Loucy (cell line): Measurements from ENCODE around the gene TCEANC2.

Source experiments
- H2AFZ ChIP-seq: fragments of 200-600 bp; sonication (generic); 2 replicates; pipeline ENCODE4 v1.6.0; 2016; ENCODE audit warnings: antibody characterized with exemption, mild to moderate bottlenecking, low read length, moderate library complexity
- H3F3A ChIP-seq: fragments of 200-600 bp; 2 replicates; pipeline ENCODE4 v1.6.0; 2016; ENCODE audit warnings: antibody characterized with exemption, low read depth, mild to moderate bottlenecking
- H3K27me3 ChIP-seq: fragments of 200-600 bp; sonication (generic); 2 replicates; pipeline ENCODE4 v1.6.1; 2014; ENCODE audit warnings: low read length, mild to moderate bottlenecking; ENCODE audit not compliant: insufficient read depth, poor library complexity, severe bottlenecking
- H3K36me3 ChIP-seq: fragments of 200-600 bp; sonication (generic); 2 replicates; pipeline ENCODE4 v1.6.1; 2016; ENCODE audit warnings: low read length; ENCODE audit not compliant: insufficient read depth
- H3K4me1 ChIP-seq: fragments of 200-600 bp; sonication (generic); 2 replicates; pipeline ENCODE4 v1.5.1; 2014; ENCODE audit warnings: low read length, mild to moderate bottlenecking; ENCODE audit not compliant: insufficient read depth, poor library complexity, severe bottlenecking
- H3K4me2 ChIP-seq: fragments of 200-600 bp; sonication (generic); 2 replicates; pipeline ENCODE4 v1.6.0; 2014; ENCODE audit warnings: antibody characterized with exemption, low read length, low read depth, mild to moderate bottlenecking; ENCODE audit not compliant: poor library complexity, severe bottlenecking
- H3K4me3 ChIP-seq: fragments of 200-600 bp; sonication (generic); 2 replicates; pipeline ENCODE4 v1.5.1; 2014; ENCODE audit warnings: low read length, mild to moderate bottlenecking, mixed read lengths; ENCODE audit not compliant: poor library complexity, severe bottlenecking
- H3K79me2 ChIP-seq: fragments of 200-600 bp; sonication (generic); 2 replicates; pipeline ENCODE4 v1.6.1; 2014; ENCODE audit warnings: low read length; ENCODE audit not compliant: insufficient read depth
- H3K9ac ChIP-seq: fragments of 200-600 bp; sonication (generic); 2 replicates; pipeline ENCODE4 v1.6.0; 2014; ENCODE audit warnings: mild to moderate bottlenecking, low read depth, low read length, moderate library complexity; ENCODE audit not compliant: poor library complexity, severe bottlenecking
- H3K9me2 ChIP-seq: fragments of 200-600 bp; sonication (generic); replicated peaks from 2 replicates; pipeline ENCODE4 v1.6.1; 2016; ENCODE audit warnings: low read depth, low read length, mixed read lengths
- H3K9me3 ChIP-seq: fragments of 200-600 bp; sonication (generic); 2 replicates; pipeline ENCODE4 v1.6.1; 2014; ENCODE audit warnings: mild to moderate bottlenecking, antibody characterized with exemption, low read length, low read depth; ENCODE audit not compliant: insufficient read depth
- H4K20me1 ChIP-seq: fragments of 200-600 bp; sonication (generic); 2 replicates; pipeline ENCODE4 v1.6.0; 2014; ENCODE audit warnings: antibody characterized with exemption, low read length, mild to moderate bottlenecking; ENCODE audit not compliant: insufficient read depth, poor library complexity, severe bottlenecking
- CTCF ChIP-seq: fragments of 200-600 bp; sonication (generic); conservative IDR thresholded peaks from 2 replicates; pipeline ENCODE4 v1.5.1; 2014; ENCODE audit warnings: mild to moderate bottlenecking, antibody characterized with exemption, low read length
- EZH2phosphoT487 ChIP-seq: fragments of 200-600 bp; IDR thresholded peaks from 2 replicates; pipeline ENCODE4 v1.6.1; 2018; ENCODE audit warnings: antibody characterized with exemption, mild to moderate bottlenecking, moderate library complexity, borderline replicate concordance

TCEANC2 gene

GRCh38 chr1:54052431-54052933 lies 926 bp upstream of the TCEANC2 start:
- Histone ChIP-seq H3K4me3 (peak overlapping the region; percentile 85), H3K9me3 (no peaks in the 10 kb centered on the region), H3K4me1 (peaks cover 35% of the 10 kb centered on the region), H4K20me1 (peaks cover 46% of the 10 kb centered on the region), H3K27me3 (no peaks in the 10 kb centered on the region), H3K36me3 (no peaks in the 10 kb centered on the region), H3K4me2 (peak overlapping the region; percentile 91), H3F3A (no peaks in the 10 kb centered on the region), H3K9ac (peak overlapping the region; percentile 78), H3K79me2 (peaks cover 77% of the 10 kb centered on the region), H3K9me2 (no peaks in the 10 kb centered on the region), H2AFZ (peak overlapping the region; percentile 33; the same call in 1 of the 2 replicates)
- TF ChIP-seq CTCF = no peak
- no peak for TF ChIP-seq EZH2phosphoT487

GRCh38 chr1:54053745-54054437 lies 483 bp downstream of the TCEANC2 start:
- TF ChIP-seq CTCF = no peak
- no peak for TF ChIP-seq EZH2phosphoT487
- Histone ChIP-seq H3K4me1 (peaks cover 23% of the 10 kb centered on the region), H3K4me3 (peak overlapping the region; percentile 85), H3F3A (no peaks in the 10 kb centered on the region), H2AFZ (peak overlapping the region; percentile 90), H3K79me2 (peaks cover 63% of the 10 kb centered on the region), H3K27me3 (no peaks in the 10 kb centered on the region), H3K4me2 (peak overlapping the region; percentile 81), H3K9me2 (no peaks in the 10 kb centered on the region), H3K36me3 (no peaks in the 10 kb centered on the region), H3K9ac (peak overlapping the region; percentile 94), H4K20me1 (peaks cover 33% of the 10 kb centered on the region), H3K9me3 (no peaks in the 10 kb centered on the region)

DNA sequence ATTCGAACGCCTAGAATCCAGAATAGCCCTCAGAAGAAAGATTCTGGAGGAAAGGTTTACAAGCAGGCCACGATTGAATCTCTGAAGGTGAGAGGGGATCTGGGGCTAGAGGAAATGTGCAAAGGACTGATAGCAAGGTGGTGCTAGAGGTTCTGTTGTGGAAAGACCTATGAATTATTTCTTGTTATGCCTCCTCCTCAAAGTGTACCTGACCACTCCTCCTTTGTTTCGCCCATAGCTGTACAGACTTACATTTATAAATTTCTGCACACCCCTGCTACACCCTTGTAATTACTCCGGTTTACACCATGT lies 986 bp downstream of the TCEANC2 start:
- Histone ChIP-seq H4K20me1 (peaks cover 28% of the 10 kb centered on the region), H3K9me2 (no peaks in the 10 kb centered on the region), H3K9ac (peak overlapping the region; percentile 94), H3K4me1 (peaks cover 23% of the 10 kb centered on the region), H3K4me2 (peak overlapping the region; percentile 81), H3K4me3 (peak overlapping the region; percentile 85), H3K36me3 (no peaks in the 10 kb centered on the region), H2AFZ (peak overlapping the region; percentile 90), H3K79me2 (peaks cover 58% of the 10 kb centered on the region), H3K27me3 (no peaks in the 10 kb centered on the region), H3K9me3 (no peaks in the 10 kb centered on the region), H3F3A (no peaks in the 10 kb centered on the region)
- no peak for TF ChIP-seq EZH2phosphoT487
- TF ChIP-seq CTCF = peak; percentile 30; the same call in 1 of the 2 replicates
